H1 (cell line): ENCODE measurements around the gene BCAS3. TPM values are rescaled to one million over a fixed set of nuclear protein-coding genes. Genes with fewer than 3 reads are reported as not detected.

Experiments used
- BCL11A ChIP-seq, 2 experiments: IDR thresholded peaks; one replicate each; pipeline ENCODE4 v1.6.1; 2011; ENCODE audit warnings: low read depth in 2 of 2, low read length in 2 of 2, mild to moderate bottlenecking in 2 of 2
- HDAC2 ChIP-seq, 2 experiments: fragments of 300-600 bp in 1 of 2; sonication (generic) in 1 of 2; IDR thresholded peaks; 2 replicates each; pipeline ENCODE4 v1.6.1; 2011 to 2012; ENCODE audit warnings: low read depth in 2 of 2, low read length in 2 of 2, mild to moderate bottlenecking in 2 of 2, moderate library complexity in 2 of 2, borderline replicate concordance in 1 of 2, inconsistent platforms in 1 of 2
- RAD21 ChIP-seq, 2 experiments: IDR thresholded peaks in 1 of 2; conservative IDR thresholded peaks in 1 of 2; 2 replicates each; pipeline ENCODE4 v1.6.1; 2011; ENCODE audit warnings: low read depth in 2 of 2, low read length in 2 of 2, improper control_type of control experiment in 1 of 2, inconsistent platforms in 1 of 2, mild to moderate bottlenecking in 1 of 2, moderate library complexity in 1 of 2
- SUZ12 ChIP-seq: fragments of 200-600 bp; sonication (generic); IDR thresholded peaks from 2 replicates; pipeline ENCODE4 v1.6.1; 2012; ENCODE audit warnings: mild to moderate bottlenecking, inconsistent platforms, low read length, moderate library complexity, mixed read lengths
- TBP ChIP-seq: IDR thresholded peaks from 2 replicates; pipeline ENCODE4 v1.6.1; 2011; ENCODE audit warnings: low read depth, low read length, improper control_type of control experiment
- TCF12 ChIP-seq: IDR thresholded peaks from 2 replicates; pipeline ENCODE4 v1.6.1; 2011; ENCODE audit warnings: low read depth, mild to moderate bottlenecking, low read length
- ZNF274 ChIP-seq: IDR thresholded peaks from 2 replicates; pipeline ENCODE4 v1.7.0; 2012; ENCODE audit warnings: low read length, borderline replicate concordance; ENCODE audit errors: extremely low read depth
- polyA plus RNA-seq, 7 experiments: library from polyadenylated mRNA; depleted of rRNA in 3 of 7; stranded (reverse) in 5 of 7; unstranded in 2 of 7; fragments of >200 nt in 5 of 7; fragments of 200-250 nt in 2 of 7; gene quantifications; 1 replicate in 5 of 7; 2 replicates in 1 of 7; 4 replicates in 1 of 7; pipeline versions ENCODE4 v1.2.1 to v1.2.3, GENCODE V29; 2011 to 2013; ENCODE audit warnings: missing spikeins in 2 of 7, mixed read lengths in 2 of 7
- total RNA-seq: library from RNA; stranded (reverse); fragmentation: NEBNext Ultra II Directional; extraction: Animal tissue kit (Norgen Biotek cat#: 25700); gene quantifications from 2 replicates; pipeline ENCODE4 v1.2.1, GENCODE V29; 2021
- TF ChIP-seq, protein P1 (sequence below): fragments of 300-600 bp; sonication (generic); IDR thresholded peaks from 2 replicates; pipeline ENCODE4 v1.7.1; 2012; ENCODE audit warnings: low read length, moderate library complexity, mild to moderate bottlenecking, inconsistent platforms; ENCODE audit not compliant: insufficient replicate concordance
- TF ChIP-seq, protein P2 (sequence below): IDR thresholded peaks from 2 replicates; pipeline ENCODE4 v1.6.1; 2012; ENCODE audit warnings: inconsistent platforms
- TF ChIP-seq, protein P3 (sequence below): IDR thresholded peaks from 2 replicates; pipeline ENCODE4 v1.6.1; 2011; ENCODE audit warnings: low read depth, mild to moderate bottlenecking, low read length; ENCODE audit not compliant: insufficient read depth

The BCAS3 gene
- total and polyA plus RNA-seq, 2 of the 8 experiments (the other 6 are each of a cell fraction or from before 2014, with no cell fraction given), result 9.9 to 13.3 TPM

DNA sequence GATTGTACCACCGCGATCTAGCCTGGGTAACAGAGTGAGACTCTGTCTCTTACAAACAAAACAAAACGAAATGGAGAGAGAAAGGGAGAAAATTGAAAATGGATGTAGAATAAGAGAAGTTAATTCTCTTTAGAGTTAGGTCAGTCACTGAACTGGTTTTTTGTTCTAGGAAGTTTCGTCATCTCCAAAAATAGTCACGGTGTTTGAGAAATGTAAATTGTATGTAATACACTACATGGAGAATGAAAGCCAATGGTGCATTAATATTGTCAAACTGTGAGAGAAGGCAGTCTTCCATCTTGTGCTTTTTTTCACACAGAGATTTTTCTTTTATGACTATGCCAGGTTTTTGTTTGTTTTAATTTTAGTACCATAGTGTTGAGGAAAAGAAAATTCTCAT is 145.9 kb downstream of the BCAS3 start (continued):
- TF ChIP-seq, protein P1, sequence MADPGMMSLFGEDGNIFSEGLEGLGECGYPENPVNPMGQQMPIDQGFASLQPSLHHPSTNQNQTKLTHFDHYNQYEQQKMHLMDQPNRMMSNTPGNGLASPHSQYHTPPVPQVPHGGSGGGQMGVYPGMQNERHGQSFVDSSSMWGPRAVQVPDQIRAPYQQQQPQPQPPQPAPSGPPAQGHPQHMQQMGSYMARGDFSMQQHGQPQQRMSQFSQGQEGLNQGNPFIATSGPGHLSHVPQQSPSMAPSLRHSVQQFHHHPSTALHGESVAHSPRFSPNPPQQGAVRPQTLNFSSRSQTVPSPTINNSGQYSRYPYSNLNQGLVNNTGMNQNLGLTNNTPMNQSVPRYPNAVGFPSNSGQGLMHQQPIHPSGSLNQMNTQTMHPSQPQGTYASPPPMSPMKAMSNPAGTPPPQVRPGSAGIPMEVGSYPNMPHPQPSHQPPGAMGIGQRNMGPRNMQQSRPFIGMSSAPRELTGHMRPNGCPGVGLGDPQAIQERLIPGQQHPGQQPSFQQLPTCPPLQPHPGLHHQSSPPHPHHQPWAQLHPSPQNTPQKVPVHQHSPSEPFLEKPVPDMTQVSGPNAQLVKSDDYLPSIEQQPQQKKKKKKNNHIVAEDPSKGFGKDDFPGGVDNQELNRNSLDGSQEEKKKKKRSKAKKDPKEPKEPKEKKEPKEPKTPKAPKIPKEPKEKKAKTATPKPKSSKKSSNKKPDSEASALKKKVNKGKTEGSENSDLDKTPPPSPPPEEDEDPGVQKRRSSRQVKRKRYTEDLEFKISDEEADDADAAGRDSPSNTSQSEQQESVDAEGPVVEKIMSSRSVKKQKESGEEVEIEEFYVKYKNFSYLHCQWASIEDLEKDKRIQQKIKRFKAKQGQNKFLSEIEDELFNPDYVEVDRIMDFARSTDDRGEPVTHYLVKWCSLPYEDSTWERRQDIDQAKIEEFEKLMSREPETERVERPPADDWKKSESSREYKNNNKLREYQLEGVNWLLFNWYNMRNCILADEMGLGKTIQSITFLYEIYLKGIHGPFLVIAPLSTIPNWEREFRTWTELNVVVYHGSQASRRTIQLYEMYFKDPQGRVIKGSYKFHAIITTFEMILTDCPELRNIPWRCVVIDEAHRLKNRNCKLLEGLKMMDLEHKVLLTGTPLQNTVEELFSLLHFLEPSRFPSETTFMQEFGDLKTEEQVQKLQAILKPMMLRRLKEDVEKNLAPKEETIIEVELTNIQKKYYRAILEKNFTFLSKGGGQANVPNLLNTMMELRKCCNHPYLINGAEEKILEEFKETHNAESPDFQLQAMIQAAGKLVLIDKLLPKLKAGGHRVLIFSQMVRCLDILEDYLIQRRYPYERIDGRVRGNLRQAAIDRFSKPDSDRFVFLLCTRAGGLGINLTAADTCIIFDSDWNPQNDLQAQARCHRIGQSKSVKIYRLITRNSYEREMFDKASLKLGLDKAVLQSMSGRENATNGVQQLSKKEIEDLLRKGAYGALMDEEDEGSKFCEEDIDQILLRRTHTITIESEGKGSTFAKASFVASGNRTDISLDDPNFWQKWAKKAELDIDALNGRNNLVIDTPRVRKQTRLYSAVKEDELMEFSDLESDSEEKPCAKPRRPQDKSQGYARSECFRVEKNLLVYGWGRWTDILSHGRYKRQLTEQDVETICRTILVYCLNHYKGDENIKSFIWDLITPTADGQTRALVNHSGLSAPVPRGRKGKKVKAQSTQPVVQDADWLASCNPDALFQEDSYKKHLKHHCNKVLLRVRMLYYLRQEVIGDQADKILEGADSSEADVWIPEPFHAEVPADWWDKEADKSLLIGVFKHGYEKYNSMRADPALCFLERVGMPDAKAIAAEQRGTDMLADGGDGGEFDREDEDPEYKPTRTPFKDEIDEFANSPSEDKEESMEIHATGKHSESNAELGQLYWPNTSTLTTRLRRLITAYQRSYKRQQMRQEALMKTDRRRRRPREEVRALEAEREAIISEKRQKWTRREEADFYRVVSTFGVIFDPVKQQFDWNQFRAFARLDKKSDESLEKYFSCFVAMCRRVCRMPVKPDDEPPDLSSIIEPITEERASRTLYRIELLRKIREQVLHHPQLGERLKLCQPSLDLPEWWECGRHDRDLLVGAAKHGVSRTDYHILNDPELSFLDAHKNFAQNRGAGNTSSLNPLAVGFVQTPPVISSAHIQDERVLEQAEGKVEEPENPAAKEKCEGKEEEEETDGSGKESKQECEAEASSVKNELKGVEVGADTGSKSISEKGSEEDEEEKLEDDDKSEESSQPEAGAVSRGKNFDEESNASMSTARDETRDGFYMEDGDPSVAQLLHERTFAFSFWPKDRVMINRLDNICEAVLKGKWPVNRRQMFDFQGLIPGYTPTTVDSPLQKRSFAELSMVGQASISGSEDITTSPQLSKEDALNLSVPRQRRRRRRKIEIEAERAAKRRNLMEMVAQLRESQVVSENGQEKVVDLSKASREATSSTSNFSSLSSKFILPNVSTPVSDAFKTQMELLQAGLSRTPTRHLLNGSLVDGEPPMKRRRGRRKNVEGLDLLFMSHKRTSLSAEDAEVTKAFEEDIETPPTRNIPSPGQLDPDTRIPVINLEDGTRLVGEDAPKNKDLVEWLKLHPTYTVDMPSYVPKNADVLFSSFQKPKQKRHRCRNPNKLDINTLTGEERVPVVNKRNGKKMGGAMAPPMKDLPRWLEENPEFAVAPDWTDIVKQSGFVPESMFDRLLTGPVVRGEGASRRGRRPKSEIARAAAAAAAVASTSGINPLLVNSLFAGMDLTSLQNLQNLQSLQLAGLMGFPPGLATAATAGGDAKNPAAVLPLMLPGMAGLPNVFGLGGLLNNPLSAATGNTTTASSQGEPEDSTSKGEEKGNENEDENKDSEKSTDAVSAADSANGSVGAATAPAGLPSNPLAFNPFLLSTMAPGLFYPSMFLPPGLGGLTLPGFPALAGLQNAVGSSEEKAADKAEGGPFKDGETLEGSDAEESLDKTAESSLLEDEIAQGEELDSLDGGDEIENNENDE, result no peak
- TF ChIP-seq, protein P2, sequence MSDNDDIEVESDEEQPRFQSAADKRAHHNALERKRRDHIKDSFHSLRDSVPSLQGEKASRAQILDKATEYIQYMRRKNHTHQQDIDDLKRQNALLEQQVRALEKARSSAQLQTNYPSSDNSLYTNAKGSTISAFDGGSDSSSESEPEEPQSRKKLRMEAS, result no peak
- TF ChIP-seq TBP, result no peak
- TF ChIP-seq RAD21 (IDR thresholded peaks at IDR 0.05 in 1 of 2, conservative IDR thresholded peaks at IDR 0.05 in 1 of 2; ENCODE audit: low read depth in 2 of 2, low read length in 2 of 2), result no peak
- TF ChIP-seq SUZ12, result no peak
- TF ChIP-seq, protein P3, sequence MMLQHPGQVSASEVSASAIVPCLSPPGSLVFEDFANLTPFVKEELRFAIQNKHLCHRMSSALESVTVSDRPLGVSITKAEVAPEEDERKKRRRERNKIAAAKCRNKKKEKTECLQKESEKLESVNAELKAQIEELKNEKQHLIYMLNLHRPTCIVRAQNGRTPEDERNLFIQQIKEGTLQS, result no peak
- TF ChIP-seq ZNF274, result no peak
- no peak for TF ChIP-seq TCF12
- TF ChIP-seq HDAC2 (IDR thresholded peaks at IDR 0.05; ENCODE audit: borderline replicate concordance in 1 of 2, low read depth in 2 of 2, low read length in 2 of 2), result no peak
- no peak for TF ChIP-seq BCL11A (IDR thresholded peaks at IDR 0.05; ENCODE audit: low read depth in 2 of 2, low read length in 2 of 2)
